Measurements from ENCODE around the gene PLB1. TPM values are rescaled to one million over a fixed set of nuclear protein-coding genes. Genes with fewer than 3 reads are reported as not detected.
"Not testable (repeated sequence)": the region's sequence is repeated elsewhere in the genome, so short reads cannot be mapped to it uniquely, and the experiment has no call there.

The PLB1 gene
- total RNA-seq, 1 experiment from 2014 or later = 0.86 TPM

- DNase-seq (ENCODE audit: low read depth) = not testable (repeated sequence)
Observed at GRCh38 chr2:28665811-28666377, 170.0 kb downstream of the PLB1 start.

GRCh38 chr2:28666496-28667184 lies 170.8 kb downstream of the PLB1 start:
- no peak for DNase-seq (ENCODE audit: low read depth)

- no peak for DNase-seq (ENCODE audit: low read depth)
Observed at GRCh38 chr2:28667261-28667660, 171.4 kb downstream of the PLB1 start.

- DNase-seq (ENCODE audit: low read depth) = no peak
Observed at GRCh38 chr2:28668106-28668814, 172.4 kb downstream of the PLB1 start.

GRCh38 chr2:28668880-28669279 lies 173.0 kb downstream of the PLB1 start:
- no peak for DNase-seq (ENCODE audit: low read depth)

GRCh38 chr2:28670856-28671255 lies 175.0 kb downstream of the PLB1 start:
- no peak for DNase-seq (ENCODE audit: low read depth)

- no peak for DNase-seq (ENCODE audit: low read depth)
Observed at GRCh38 chr2:28673338-28673737, 177.5 kb downstream of the PLB1 start.

GRCh38 chr2:28674062-28674712 lies 178.3 kb downstream of the PLB1 start:
- no peak for DNase-seq (ENCODE audit: low read depth)

- DNase-seq (ENCODE audit: low read depth) = no peak
Observed at GRCh38 chr2:28674713-28675068, 178.8 kb downstream of the PLB1 start.

GRCh38 chr2:28676152-28676835 lies 180.4 kb downstream of the PLB1 start:
- no peak for DNase-seq (ENCODE audit: low read depth)

GRCh38 chr2:28678175-28678855 lies 182.5 kb downstream of the PLB1 start:
- no peak for DNase-seq (ENCODE audit: low read depth)

GRCh38 chr2:28678944-28679343 lies 183.1 kb downstream of the PLB1 start:
- no peak for DNase-seq (ENCODE audit: low read depth)

- DNase-seq (ENCODE audit: low read depth) = no peak
Observed at GRCh38 chr2:28680657-28681056, 184.8 kb downstream of the PLB1 start.

- DNase-seq (ENCODE audit: low read depth) = peak; percentile 96
Observed at GRCh38 chr2:28681158-28681571, 185.3 kb downstream of the PLB1 start.

- peak; percentile 71 for DNase-seq (ENCODE audit: low read depth)
Observed at GRCh38 chr2:28681606-28682005, 185.7 kb downstream of the PLB1 start.

GRCh38 chr2:28683100-28683706 lies 187.3 kb downstream of the PLB1 start:
- peak; percentile 80 for DNase-seq (ENCODE audit: low read depth)

GRCh38 chr2:28684142-28684858 lies 188.4 kb downstream of the PLB1 start:
- no peak for DNase-seq (ENCODE audit: low read depth)

GRCh38 chr2:28687171-28687570 lies 191.3 kb downstream of the PLB1 start:
- no peak for DNase-seq (ENCODE audit: low read depth)

- peak; percentile 61 for DNase-seq (ENCODE audit: low read depth)
Observed at GRCh38 chr2:28687640-28688385, 192.0 kb downstream of the PLB1 start.

GRCh38 chr2:28688818-28689217 lies 193.0 kb downstream of the PLB1 start:
- DNase-seq (ENCODE audit: low read depth) = no peak

Data from Daoy (cell line).